ENCODE results near the gene CGN.

DNA sequence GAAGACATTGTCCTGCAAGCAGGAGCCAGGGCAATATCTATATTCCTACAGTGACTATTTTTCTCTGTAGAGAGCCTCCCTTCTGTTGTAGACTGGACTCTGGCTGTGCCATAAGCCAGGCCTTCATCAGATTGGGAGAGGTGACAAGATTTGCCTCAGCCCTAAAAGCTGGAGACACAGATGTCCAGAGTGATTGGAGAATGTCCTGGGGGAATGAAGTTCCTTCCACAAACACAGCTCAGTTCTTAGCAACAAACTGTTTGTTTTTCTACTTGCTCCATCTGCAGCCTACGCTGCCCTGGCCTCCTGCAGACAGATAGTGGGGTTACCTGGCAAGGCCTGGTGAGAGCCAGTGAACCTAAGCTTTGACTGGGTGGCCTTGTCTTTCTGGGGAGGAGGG, 70.7 kb downstream of the CGN start:
- TF ChIP-seq POLR2AphosphoS5 (IDR thresholded peaks at IDR 0.05; ENCODE audit: low read depth, low read length) (no peak), POLR2A (IDR thresholded peaks at IDR 0.05; ENCODE audit: low read depth, low read length) (no peak)

Measured in GM12892 (cell line).